GM18951 (cell line): ENCODE data around the gene PRDM16.

Source experiments
- POLR2A ChIP-seq: IDR thresholded peaks from 4 replicates; pipeline ENCODE4 v1.6.1; 2011; ENCODE audit warnings: mild to moderate bottlenecking; ENCODE audit not compliant: insufficient read length, insufficient read depth; ENCODE audit errors: extremely low read depth
- in situ Hi-C: fragments of 300-500 bp; cut with MboI; formaldehyde crosslinking; loops from one replicate; pipeline ENCODE4 v1.12.0; 2022; ENCODE audit warnings: low sequenced_read_pairs, mixed read lengths, inconsistent platforms; ENCODE audit not compliant: unreplicated experiment

The PRDM16 gene

DNA sequence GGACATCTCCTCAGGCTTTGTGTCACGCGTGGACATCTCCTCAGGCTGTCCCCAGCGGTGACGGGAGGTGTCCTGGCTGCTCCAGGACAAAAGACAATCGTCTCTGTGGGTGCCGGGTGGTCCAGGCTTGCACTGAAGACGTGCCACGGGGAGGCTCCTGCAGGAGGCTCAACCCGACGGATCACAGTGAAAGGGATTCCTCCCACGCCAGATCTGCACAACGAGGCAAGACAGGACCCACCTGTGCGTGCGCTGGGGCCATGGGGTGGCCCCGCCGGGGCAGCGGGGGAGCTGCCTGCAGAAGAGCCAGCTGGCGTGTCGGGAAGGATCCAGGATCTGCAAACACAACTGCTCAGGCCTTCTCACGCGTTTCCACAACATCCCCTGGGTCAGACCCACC lies 366.7 kb downstream of the PRDM16 start:
- in situ Hi-C loops = loop anchor here (25.0 kb wide), 1 partner anchor 1023 kb away; the partner anchor contains the start of gene PEX10
- no peak for TF ChIP-seq POLR2A

DNA sequence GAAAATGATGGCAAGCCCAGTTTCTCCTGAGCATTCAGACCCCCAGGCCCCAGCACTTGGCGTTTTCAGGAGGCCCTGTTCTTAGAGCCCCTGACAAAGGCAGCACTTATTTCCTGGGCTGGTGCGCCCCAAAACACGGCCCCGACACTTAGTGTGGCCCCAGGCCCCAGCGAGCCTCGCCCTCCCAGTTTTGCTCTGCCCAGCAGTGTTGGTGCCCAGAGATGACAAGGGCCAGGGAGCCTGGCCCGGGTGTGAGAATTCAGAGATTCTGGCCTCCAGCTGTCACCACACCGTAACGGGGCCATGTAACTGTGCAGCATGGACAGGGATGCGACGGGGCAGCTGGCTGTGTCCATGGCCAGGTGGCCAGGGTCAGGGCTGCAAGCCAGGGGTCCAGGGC lies 367.4 kb downstream of the PRDM16 start:
- in situ Hi-C loops = loop anchor here (25.0 kb wide), 1 partner anchor 1024 kb away; the partner anchor contains the start of gene PEX10
- no peak for TF ChIP-seq POLR2A

- in situ Hi-C loops = loop anchor here (25.0 kb wide), 1 partner anchor 1025 kb away; the partner anchor contains the start of gene PEX10
- TF ChIP-seq POLR2A = no peak
These were observed 367.9 kb downstream of the PRDM16 start for GRCh38 chr1:3436901-3437300.

DNA sequence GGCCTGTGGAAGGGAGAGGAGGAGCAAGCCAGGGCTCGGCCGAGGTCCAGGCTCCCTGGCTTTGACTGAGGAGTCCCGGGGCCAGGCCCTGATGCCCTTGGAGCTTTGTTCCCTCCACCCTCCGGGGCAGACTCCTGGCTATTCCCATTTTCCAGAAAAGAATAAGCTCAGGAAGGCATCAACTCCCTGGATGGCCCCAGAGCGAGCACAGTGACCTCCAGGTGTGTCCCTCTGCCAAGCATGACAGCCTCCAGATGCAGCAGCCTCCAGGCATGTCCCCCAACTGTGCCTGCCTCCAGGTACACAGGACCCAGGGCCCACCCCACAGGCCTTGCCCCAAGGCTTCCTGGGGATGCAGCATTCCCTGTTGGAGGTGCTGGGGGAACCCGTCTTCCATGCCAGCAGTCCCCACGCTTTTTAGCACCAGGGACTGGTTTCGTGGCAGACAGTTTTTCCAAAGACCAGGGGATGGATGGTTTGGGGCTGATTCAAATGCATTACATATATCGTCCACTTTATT lies 369.7 kb downstream of the PRDM16 start:
- TF ChIP-seq POLR2A = no peak
- in situ Hi-C loops = loop anchor here (25.0 kb wide), 1 partner anchor 1026 kb away; the partner anchor contains the start of gene PEX10

- in situ Hi-C loops = loop anchor here (25.0 kb wide), 1 partner anchor 1027 kb away; the partner anchor contains the start of gene PEX10
- no peak for TF ChIP-seq POLR2A
These were observed 370.6 kb downstream of the PRDM16 start for GRCh38 chr1:3439346-3440299.

- no peak for TF ChIP-seq POLR2A
- in situ Hi-C loops = loop anchor here (25.0 kb wide), 1 partner anchor 1028 kb away; the partner anchor contains the start of gene PEX10
These were observed 371.3 kb downstream of the PRDM16 start for GRCh38 chr1:3440300-3440681.

GRCh38 chr1:3440711-3441409 lies 371.9 kb downstream of the PRDM16 start:
- TF ChIP-seq POLR2A = no peak
- in situ Hi-C loops = loop anchor here (25.0 kb wide), 1 partner anchor 1029 kb away; the partner anchor contains the start of gene PEX10

- in situ Hi-C loops = loop anchor here (25.0 kb wide), 1 partner anchor 1029 kb away; the partner anchor contains the start of gene PEX10
- no peak for TF ChIP-seq POLR2A
These were observed 372.4 kb downstream of the PRDM16 start for GRCh38 chr1:3441410-3441847.

DNA sequence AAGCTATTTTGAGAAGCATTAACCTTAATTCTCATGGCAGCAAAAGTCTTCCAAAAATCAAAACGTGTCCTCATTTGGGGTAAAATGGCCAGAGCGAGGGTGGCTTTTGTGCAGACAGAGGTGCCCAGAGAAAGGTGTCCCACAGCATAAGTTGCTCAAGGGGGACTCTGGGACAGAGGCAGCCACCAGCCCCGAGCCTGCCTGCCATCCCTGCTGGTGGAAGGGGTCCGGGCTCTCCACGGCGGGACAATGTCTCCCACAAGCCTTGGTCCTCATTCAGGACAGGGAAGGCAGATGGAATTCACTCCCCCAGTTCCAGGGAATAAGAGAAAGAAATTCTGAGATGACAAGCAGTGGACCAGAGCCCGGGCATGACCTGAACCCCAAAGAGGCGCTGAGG lies 372.9 kb downstream of the PRDM16 start:
- in situ Hi-C loops = loop anchor here (25.0 kb wide), 1 partner anchor 1030 kb away; the partner anchor contains the start of gene PEX10
- no peak for TF ChIP-seq POLR2A

- no peak for TF ChIP-seq POLR2A
- in situ Hi-C loops = loop anchor here (25.0 kb wide), 1 partner anchor 1030 kb away; the partner anchor contains the start of gene PEX10
These were observed 373.3 kb downstream of the PRDM16 start for GRCh38 chr1:3442331-3442730.

- in situ Hi-C loops = loop anchor here (25.0 kb wide), 1 partner anchor 1031 kb away; the partner anchor contains the start of gene PEX10
- TF ChIP-seq POLR2A = no peak
These were observed 373.9 kb downstream of the PRDM16 start for GRCh38 chr1:3442901-3443300.

DNA sequence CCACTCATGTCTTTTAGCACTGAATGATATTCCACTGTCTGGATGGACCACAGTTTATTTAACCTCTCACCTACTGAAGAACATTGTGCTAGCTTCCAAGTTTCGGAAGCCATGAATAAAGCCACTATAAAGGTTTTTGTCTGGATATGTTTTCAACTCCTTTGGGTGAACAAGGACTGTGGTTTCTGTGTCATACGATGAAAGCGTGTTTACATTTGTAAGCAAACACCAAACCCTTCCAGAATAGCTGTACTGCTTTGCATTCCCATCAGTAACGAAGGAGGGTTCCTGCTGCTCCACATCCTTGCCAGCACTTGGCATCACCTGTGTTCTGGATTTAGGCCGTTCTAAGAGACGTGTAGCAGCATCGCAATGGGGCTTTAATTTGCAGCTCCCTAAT lies 374.8 kb downstream of the PRDM16 start:
- in situ Hi-C loops = loop anchor here (25.0 kb wide), 1 partner anchor 1032 kb away; the partner anchor contains the start of gene PEX10
- no peak for TF ChIP-seq POLR2A
